Measurements from ENCODE around the gene ATP1A2. TPM values are rescaled to one million over a fixed set of nuclear protein-coding genes. Genes with fewer than 3 reads are reported as not detected.

ATP1A2 gene
- total and polyA plus RNA-seq, 10 of the 15 experiments (the other 5 are each of a cell fraction or from before 2014, with no cell fraction given) = 0.15 TPM; not detected in 9

- Histone ChIP-seq H2AFZ (ENCODE audit: control insufficient read depth, low read depth, low read length) (no peak overlapping the region), H3K4me1 (ENCODE audit: control insufficient read depth, insufficient read depth, low read length) (no peaks in the 10 kb centered on the region), H3K4me2 (ENCODE audit: control insufficient read depth, insufficient read depth) (no peak overlapping the region), H3K79me2 (ENCODE audit: control insufficient read depth, insufficient read depth, low read length) (no peaks in the 10 kb centered on the region), H4K20me1 (ENCODE audit: control insufficient read depth, insufficient read depth) (no peaks in the 10 kb centered on the region), H3K27ac (ENCODE audit: control insufficient read depth, insufficient read depth) (no peak overlapping the region), H3K4me3 (no peak overlapping the region), H3K9ac (ENCODE audit: control insufficient read depth, insufficient read depth, low read length) (no peak overlapping the region), H3K27me3 (replicated peaks in 1 of 2; ENCODE audit: control insufficient read depth in 2 of 2, insufficient read depth in 2 of 2, low read length in 1 of 2) (peaks cover 2 to 3% of the 10 kb centered on the region in 2 experiments; a peak in 2 of 4 replicates), H3K9me3 (replicated peaks; ENCODE audit: control insufficient read depth, insufficient read depth, low read length) (no peaks in the 10 kb centered on the region), H3K36me3 (ENCODE audit: control insufficient read depth in 2 of 2, insufficient read depth in 2 of 2, low read length in 1 of 2) (no peaks in the 10 kb centered on the region)
- DNase-seq (ENCODE audit: low read depth, low spot score) = no peak
- intact Hi-C loops (cut with micrococcal nuclease; ENCODE audit: unreplicated experiment) = no loop called here
- ChIA-PET POLR2A (no interaction called here), CTCF (no interaction called here), RAD21 (ENCODE audit: unreplicated experiment) (no interaction called here), SMC1A (ENCODE audit: uncharacterized antibody, unreplicated experiment) (no interaction called here)
- no peak for ATAC-seq
- 46% methylated on average over 20 of the region's 20 CpGs for WGBS (ENCODE audit: insufficient coverage, insufficient replicate concordance, low lambda C conversion rate, missing lambda C conversion rate)
- BruUV-seq (replicated peaks) = no TSS peak
- in situ Hi-C loops (cut with MboI) = no loop called here
- FAIRE-seq = no peak
- TF ChIP-seq RELA (IDR thresholded peaks at IDR 0.05; ENCODE audit: borderline replicate concordance, partially characterized antibody) (no peak), TCF3 (IDR thresholded peaks at IDR 0.05; ENCODE audit: borderline replicate concordance, insufficient read depth, low read depth, low read length) (no peak), BCLAF1 (IDR thresholded peaks at IDR 0.05) (no peak), STAT3 (IDR thresholded peaks at IDR 0.05; ENCODE audit: low read depth, low read length) (no peak), SRF (IDR thresholded peaks at IDR 0.05; ENCODE audit: low read depth in 2 of 2, low read length in 2 of 2) (no peak), MTA2 (IDR thresholded peaks at IDR 0.05; ENCODE audit: low read depth) (no peak), CREB1 (IDR thresholded peaks at IDR 0.05; ENCODE audit: low read depth) (no peak), EP300 (IDR thresholded peaks at IDR 0.05; ENCODE audit: borderline replicate concordance in 1 of 2, control insufficient read depth in 1 of 2, low read depth in 2 of 2, low read length in 2 of 2) (no peak), ZNF592 (IDR thresholded peaks at IDR 0.05) (no peak), PKNOX1 (IDR thresholded peaks at IDR 0.05) (no peak), NR2C1 (IDR thresholded peaks at IDR 0.05) (no peak), SPI1 (IDR thresholded peaks at IDR 0.05; ENCODE audit: borderline replicate concordance, insufficient read depth, low read depth, low read length) (no peak), RELB (IDR thresholded peaks at IDR 0.05; ENCODE audit: low read depth) (no peak)
Measured at GRCh38 chr1:160134791-160135572, 19.4 kb downstream of the ATP1A2 start.
